Hematopoietic multipotent progenitor cell treated with erythropoietin and hydrocortisone succinate and interleukin-3 and kit ligand, for 4 days (in vitro differentiated cells): ENCODE data around the gene ZAR1.
"Not testable (repeated sequence)": the region's sequence is repeated elsewhere in the genome, so short reads cannot be mapped to it uniquely, and the experiment has no call there.

ENCODE experiments used
- DNase-seq: peaks from one replicate; pipeline ENCODE4 v3.0.0-alpha.2; 2015

ZAR1 gene

GRCh38 chr4:48490012-48490679, at the start of gene ZAR1:
ZAR1 (plus strand) TSS chr4:48490252; CDS start chr4:48490292, 40 bp downstream.
- DNase-seq, result peak; percentile 53

GRCh38 chr4:48440914-48441313, 49.1 kb upstream of the ZAR1 start:
- peak; percentile 32 for DNase-seq

- DNase-seq, result peak; percentile 68
Measured at GRCh38 chr4:48445704-48446103, 44.3 kb upstream of the ZAR1 start.

GRCh38 chr4:48446642-48447041, 43.4 kb upstream of the ZAR1 start:
- DNase-seq, result no peak

GRCh38 chr4:48449151-48449550, 40.9 kb upstream of the ZAR1 start:
- no peak for DNase-seq

- no peak for DNase-seq
Measured at GRCh38 chr4:48450740-48451139, 39.3 kb upstream of the ZAR1 start.

GRCh38 chr4:48451656-48452055, 38.4 kb upstream of the ZAR1 start:
- not testable (repeated sequence) for DNase-seq

GRCh38 chr4:48454591-48454990, 35.5 kb upstream of the ZAR1 start:
- no peak for DNase-seq

- DNase-seq, result no peak
Measured at GRCh38 chr4:48461000-48461399, 29.1 kb upstream of the ZAR1 start.

- DNase-seq, result no peak
Measured at GRCh38 chr4:48462363-48462762, 27.7 kb upstream of the ZAR1 start.

- no peak for DNase-seq
Measured at GRCh38 chr4:48467442-48467841, 22.6 kb upstream of the ZAR1 start.

- DNase-seq, result no peak
Measured at GRCh38 chr4:48467891-48468290, 22.2 kb upstream of the ZAR1 start.

GRCh38 chr4:48470137-48470536, 19.9 kb upstream of the ZAR1 start:
- no peak for DNase-seq

GRCh38 chr4:48470570-48470969, 19.5 kb upstream of the ZAR1 start:
- DNase-seq, result no peak

- no peak for DNase-seq
Measured at GRCh38 chr4:48472794-48473193, 17.3 kb upstream of the ZAR1 start.

GRCh38 chr4:48475770-48476169, 14.3 kb upstream of the ZAR1 start:
- no peak for DNase-seq

- DNase-seq, result no peak
Measured at GRCh38 chr4:48478273-48478672, 11.8 kb upstream of the ZAR1 start.

GRCh38 chr4:48481581-48481980, 8.5 kb upstream of the ZAR1 start:
- peak; percentile 94 for DNase-seq

GRCh38 chr4:48483006-48483776, 6.9 kb upstream of the ZAR1 start, which contains the start of gene SLC10A4:
SLC10A4 (plus strand) TSS chr4:48483343; CDS start chr4:48483562, 219 bp downstream.
- DNase-seq, result peak; percentile 95

- DNase-seq, result peak; percentile 63
Measured at GRCh38 chr4:48483777-48484493, 6.1 kb upstream of the ZAR1 start.

GRCh38 chr4:48484494-48485168, 5.4 kb upstream of the ZAR1 start:
- peak; percentile 29 for DNase-seq

GRCh38 chr4:48489683-48490011, 405 bp upstream of the ZAR1 start:
- DNase-seq, result no peak
